CD8-positive, alpha-beta memory T cell (primary cell): Measurements from ENCODE around the gene ARHGEF26. TPM values are rescaled to one million over a fixed set of nuclear protein-coding genes. Genes with fewer than 3 reads are reported as not detected.

ENCODE experiments used
- CTCF ChIA-PET: fragments of 350-600 bp; sonication (Branson Sonifier 250); formaldehyde crosslinking; loops from one replicate; lab custom pipeline; 2021; ENCODE audit warnings: antibody characterized with exemption; lab: Charles Lee
- POLR2A ChIA-PET: fragments of 350-600 bp; sonication (Branson Sonifier 250); formaldehyde crosslinking; loops from one replicate; lab custom pipeline; 2021; ENCODE audit warnings: antibody characterized with exemption; lab: Charles Lee
- DNase-seq, 5 donors: peaks; one replicate each; pipeline versions ENCODE4 v3.0.0 to v3.0.0-alpha.2; 2020 to 2022; ENCODE audit warnings: mixed read lengths in 1 of 5
- H3K27ac ChIP-seq: one replicate; pipeline ENCODE4 v1.7.0; 2013; ENCODE audit warnings: low read depth, mild to moderate bottlenecking, low read length, moderate library complexity
- H3K27me3 ChIP-seq: 2 replicates; pipeline ENCODE4 v1.7.0; 2013; ENCODE audit warnings: low read length, mild to moderate bottlenecking; ENCODE audit not compliant: insufficient read depth, poor library complexity, severe bottlenecking
- H3K36me3 ChIP-seq: 2 replicates; pipeline ENCODE4 v1.7.0; 2013; ENCODE audit warnings: mild to moderate bottlenecking, low read length, moderate library complexity; ENCODE audit not compliant: insufficient read depth
- H3K4me1 ChIP-seq: 2 replicates; pipeline ENCODE4 v1.7.0; 2013; ENCODE audit warnings: mild to moderate bottlenecking, low read length, moderate library complexity; ENCODE audit not compliant: insufficient read depth
- H3K4me3 ChIP-seq: 2 replicates; pipeline ENCODE4 v1.7.0; 2013; ENCODE audit warnings: mild to moderate bottlenecking, low read length
- H3K9me3 ChIP-seq: 2 replicates; pipeline ENCODE4 v1.7.0; 2013; ENCODE audit warnings: mild to moderate bottlenecking, low read length
- H3K27ac Mint-ChIP-seq, 8 donors: one replicate each; pipeline ENCODE4 v1.8.0; 2020 to 2021; ENCODE audit warnings: mixed read lengths in 8 of 8, mild to moderate bottlenecking in 6 of 8, inconsistent platforms in 3 of 8, moderate library complexity in 3 of 8
- H3K27me3 Mint-ChIP-seq, 2 donors: one replicate each; pipeline ENCODE4 v1.8.0; 2020 to 2021; ENCODE audit warnings: mixed read lengths in 2 of 2, mild to moderate bottlenecking in 1 of 2, moderate library complexity in 1 of 2
- H3K36me3 Mint-ChIP-seq, 3 donors: one replicate each; pipeline ENCODE4 v1.8.0; 2020 to 2021; ENCODE audit warnings: mixed read lengths in 3 of 3, inconsistent platforms in 1 of 3, mild to moderate bottlenecking in 1 of 3
- H3K4me1 Mint-ChIP-seq, 3 donors: one replicate each; pipeline ENCODE4 v1.8.0; 2020 to 2021; ENCODE audit warnings: mixed read lengths in 3 of 3, inconsistent platforms in 1 of 3, mild to moderate bottlenecking in 1 of 3
- H3K4me3 Mint-ChIP-seq, 7 donors: one replicate each; pipeline ENCODE4 v1.8.0; 2020 to 2021; ENCODE audit warnings: mixed read lengths in 7 of 7, mild to moderate bottlenecking in 6 of 7, moderate library complexity in 4 of 7, inconsistent platforms in 2 of 7
- H3K9me3 Mint-ChIP-seq, 5 donors: one replicate each; pipeline ENCODE4 v1.8.0; 2020 to 2022; ENCODE audit warnings: mixed read lengths in 5 of 5, mild to moderate bottlenecking in 3 of 5, moderate library complexity in 2 of 5, inconsistent platforms in 1 of 5
- polyA plus RNA-seq: library from polyadenylated mRNA; unstranded; fragments of 300-500 nt; fragmentation: Illumina TruSeq; gene quantifications from one replicate; pipeline ENCODE4 v1.2.3, GENCODE V29; 2021
- total RNA-seq, 2 experiments: library from RNA; stranded (reverse); gene quantifications; one replicate each; pipeline ENCODE4 v1.2.3, GENCODE V29; 2021

The ARHGEF26 gene
- total and polyA plus RNA-seq, 3 experiments from 2014 or later = 0.08 to 0.13 (median 0.09) TPM

GRCh38 chr3:154197751-154198150 lies 76.6 kb downstream of the ARHGEF26 start:
- CTCF ChIA-PET = no interaction called here
- no peak overlapping the region for H3K4me3 Mint-ChIP-seq

GRCh38 chr3:154209499-154209898 lies 88.3 kb downstream of the ARHGEF26 start:
- Mint-ChIP-seq H3K9me3 (peaks cover 0 to 8% (median 3%) of the 10 kb centered on the region in 5 donors), H3K36me3 (no peaks in the 10 kb centered on the region), H3K4me1 (no peaks in the 10 kb centered on the region), H3K4me3 (no peak overlapping the region), H3K27me3 (peaks cover 7 to 35% of the 10 kb centered on the region in 2 donors), H3K27ac (no peak overlapping the region)
- CTCF ChIA-PET = no interaction called here
- H3K27me3 ChIP-seq = no peaks in the 10 kb centered on the region
- no peak overlapping the region for H3K27ac ChIP-seq
- no peaks in the 10 kb centered on the region for H3K4me1 ChIP-seq
- no peaks in the 10 kb centered on the region for H3K36me3 ChIP-seq
- DNase-seq = no peak
- no peak overlapping the region for H3K4me3 ChIP-seq
- H3K9me3 ChIP-seq = no peaks in the 10 kb centered on the region
- POLR2A ChIA-PET = no interaction called here

More at GRCh38 chr3:154197751-154198150, 76.6 kb downstream of the ARHGEF26 start:
- Histone ChIP-seq H3K27me3 (no peaks in the 10 kb centered on the region), H3K36me3 (no peaks in the 10 kb centered on the region), H3K4me1 (no peaks in the 10 kb centered on the region), H3K9me3 (no peaks in the 10 kb centered on the region), H3K27ac (no peak overlapping the region), H3K4me3 (no peak overlapping the region)
- POLR2A ChIA-PET = no interaction called here
- H3K4me1 Mint-ChIP-seq = no peaks in the 10 kb centered on the region
- H3K9me3 Mint-ChIP-seq = peaks cover 0 to 4% (median 0%) of the 10 kb centered on the region in 5 donors
- no peak overlapping the region for H3K27ac Mint-ChIP-seq
- peaks cover 0 to 17% of the 10 kb centered on the region in 2 donors for H3K27me3 Mint-ChIP-seq
- H3K36me3 Mint-ChIP-seq = no peaks in the 10 kb centered on the region
- no peak for DNase-seq

- Histone ChIP-seq H3K27me3 (no peaks in the 10 kb centered on the region), H3K4me1 (no peaks in the 10 kb centered on the region), H3K36me3 (no peaks in the 10 kb centered on the region), H3K27ac (no peak overlapping the region), H3K9me3 (no peaks in the 10 kb centered on the region), H3K4me3 (no peak overlapping the region)
- Mint-ChIP-seq H3K36me3 (no peaks in the 10 kb centered on the region), H3K4me1 (no peaks in the 10 kb centered on the region), H3K4me3 (no peak overlapping the region), H3K9me3 (peaks cover 0 to 4% (median 0%) of the 10 kb centered on the region in 5 donors), H3K27me3 (peaks cover 5 to 23% of the 10 kb centered on the region in 2 donors), H3K27ac (no peak overlapping the region)
- ChIA-PET CTCF (interaction anchor here (0.6 kb wide), 1 partner anchor 1481 kb away, joined by 3 read pairs; no protein-coding TSS in a partner anchor), POLR2A (no interaction called here)
- DNase-seq = no peak
Observed at GRCh38 chr3:154210986-154211385, 89.8 kb downstream of the ARHGEF26 start.

- Histone ChIP-seq H3K27me3 (no peaks in the 10 kb centered on the region), H3K4me1 (no peaks in the 10 kb centered on the region), H3K4me3 (no peak overlapping the region), H3K27ac (no peak overlapping the region), H3K9me3 (no peaks in the 10 kb centered on the region), H3K36me3 (no peaks in the 10 kb centered on the region)
- Mint-ChIP-seq H3K4me3 (no peak overlapping the region), H3K36me3 (no peaks in the 10 kb centered on the region), H3K27ac (no peak overlapping the region), H3K4me1 (no peaks in the 10 kb centered on the region), H3K9me3 (peaks cover 0 to 3% (median 0%) of the 10 kb centered on the region in 5 donors), H3K27me3 (peaks cover 0 to 2% of the 10 kb centered on the region in 2 donors)
- ChIA-PET CTCF (no interaction called here), POLR2A (no interaction called here)
- DNase-seq = no peak
Observed at GRCh38 chr3:154214306-154214705, 93.1 kb downstream of the ARHGEF26 start.

GRCh38 chr3:154217671-154218070 lies 96.5 kb downstream of the ARHGEF26 start:
- Mint-ChIP-seq H3K4me3 (no peak overlapping the region), H3K9me3 (peaks cover 0 to 3% (median 0%) of the 10 kb centered on the region in 5 donors), H3K4me1 (no peaks in the 10 kb centered on the region), H3K27me3 (peaks cover 0 to 5% of the 10 kb centered on the region in 2 donors), H3K36me3 (no peaks in the 10 kb centered on the region), H3K27ac (no peak overlapping the region)
- H3K4me1 ChIP-seq = no peaks in the 10 kb centered on the region
- no peak overlapping the region for H3K27ac ChIP-seq
- no peak overlapping the region for H3K4me3 ChIP-seq
- H3K27me3 ChIP-seq = no peaks in the 10 kb centered on the region
- no peaks in the 10 kb centered on the region for H3K36me3 ChIP-seq
- no peak for DNase-seq
- H3K9me3 ChIP-seq = no peaks in the 10 kb centered on the region
- ChIA-PET POLR2A (no interaction called here), CTCF (no interaction called here)

- POLR2A ChIA-PET = no interaction called here
- no peaks in the 10 kb centered on the region for H3K9me3 ChIP-seq
- H3K27me3 Mint-ChIP-seq = peaks cover 0 to 5% of the 10 kb centered on the region in 2 donors
- H3K36me3 Mint-ChIP-seq = no peaks in the 10 kb centered on the region
- H3K27me3 ChIP-seq = no peaks in the 10 kb centered on the region
- no peaks in the 10 kb centered on the region for H3K4me1 ChIP-seq
- no peak overlapping the region for H3K27ac ChIP-seq
- no peak overlapping the region for H3K27ac Mint-ChIP-seq
- no peaks in the 10 kb centered on the region for H3K4me1 Mint-ChIP-seq
- peaks cover 0 to 3% (median 0%) of the 10 kb centered on the region in 5 donors for H3K9me3 Mint-ChIP-seq
- no peaks in the 10 kb centered on the region for H3K36me3 ChIP-seq
- no peak overlapping the region for H3K4me3 ChIP-seq
- H3K4me3 Mint-ChIP-seq = no peak overlapping the region
- no peak for DNase-seq
- CTCF ChIA-PET = no interaction called here
Observed at GRCh38 chr3:154218728-154219127, 97.5 kb downstream of the ARHGEF26 start.

GRCh38 chr3:154220462-154220861 lies 99.3 kb downstream of the ARHGEF26 start:
- no peak for DNase-seq
- H3K27me3 ChIP-seq = no peaks in the 10 kb centered on the region
- Mint-ChIP-seq H3K36me3 (no peaks in the 10 kb centered on the region), H3K4me3 (no peak overlapping the region), H3K4me1 (no peaks in the 10 kb centered on the region), H3K27ac (no peak overlapping the region), H3K27me3 (peaks cover 0 to 5% of the 10 kb centered on the region in 2 donors), H3K9me3 (peaks cover 0 to 3% (median 0%) of the 10 kb centered on the region in 5 donors)
- CTCF ChIA-PET = no interaction called here
- no peak overlapping the region for H3K4me3 ChIP-seq
- H3K27ac ChIP-seq = no peak overlapping the region
- no peaks in the 10 kb centered on the region for H3K4me1 ChIP-seq
- POLR2A ChIA-PET = no interaction called here
- no peaks in the 10 kb centered on the region for H3K9me3 ChIP-seq
- H3K36me3 ChIP-seq = no peaks in the 10 kb centered on the region

GRCh38 chr3:154223519-154223918 lies 102.3 kb downstream of the ARHGEF26 start:
- H3K4me1 ChIP-seq = no peaks in the 10 kb centered on the region
- ChIA-PET CTCF (no interaction called here), POLR2A (no interaction called here)
- no peaks in the 10 kb centered on the region for H3K9me3 ChIP-seq
- DNase-seq = no peak
- H3K27ac ChIP-seq = no peak overlapping the region
- no peak overlapping the region for H3K4me3 Mint-ChIP-seq
- H3K27me3 ChIP-seq = no peaks in the 10 kb centered on the region
- no peak overlapping the region for H3K27ac Mint-ChIP-seq
- H3K27me3 Mint-ChIP-seq = peaks cover 0 to 8% of the 10 kb centered on the region in 2 donors
- no peaks in the 10 kb centered on the region for H3K4me1 Mint-ChIP-seq
- no peaks in the 10 kb centered on the region for H3K36me3 ChIP-seq
- no peaks in the 10 kb centered on the region for H3K9me3 Mint-ChIP-seq
- H3K36me3 Mint-ChIP-seq = no peaks in the 10 kb centered on the region
- no peak overlapping the region for H3K4me3 ChIP-seq
